ENCODE measurements around the gene CLIP2.
A peak's percentile ranks its signal among the peaks of the same experiment; 100 is the strongest.
"Not testable (repeated sequence)": the region's sequence is repeated elsewhere in the genome, so short reads cannot be mapped to it uniquely, and the experiment has no call there.

CLIP2 gene

DNA sequence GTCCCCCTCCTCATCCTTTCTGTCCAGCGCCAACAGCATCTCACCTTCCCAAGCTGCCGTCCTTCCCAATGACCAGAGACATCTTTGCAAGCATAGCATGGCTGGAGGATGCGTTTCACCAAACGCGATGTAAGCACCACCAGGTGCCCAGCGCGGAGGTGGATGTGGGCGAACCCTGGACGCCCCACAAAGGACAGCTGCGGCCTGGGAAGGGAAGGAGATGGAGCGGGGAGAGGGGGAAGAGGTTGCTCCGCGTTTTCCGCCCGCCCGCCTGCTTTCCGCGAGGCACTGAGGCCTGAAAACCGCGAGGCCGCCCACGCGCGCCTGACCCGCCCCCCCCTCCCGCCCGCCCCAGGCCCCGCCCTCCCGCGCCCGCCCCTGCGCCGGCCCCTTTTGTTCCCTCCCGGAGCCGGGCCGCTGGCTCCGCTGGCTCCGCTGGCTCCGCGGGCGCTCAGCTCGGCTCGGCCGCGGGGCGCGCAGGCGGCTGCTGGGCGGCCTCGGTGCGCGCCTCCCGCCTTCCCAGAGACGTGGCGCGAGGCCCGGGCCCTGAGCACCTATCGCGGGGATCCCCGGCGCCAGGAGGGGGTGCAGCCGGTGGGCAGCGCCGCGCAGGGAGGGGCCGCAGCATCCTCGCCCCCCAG, at the start of gene CLIP2:
CLIP2 (plus strand) TSS at position 390 of the 641 bp plus-strand sequence. CDS start 28,140 bp downstream, outside the sequence.
- peak within 1 kb of the TSS; percentile 82 for H3K4me3 ChIP-seq (ENCODE audit: low read length)
- no peaks in the 10 kb centered on the region for H3K36me3 ChIP-seq (ENCODE audit: control insufficient read depth, insufficient read depth, low read length)
- H3K4me1 ChIP-seq (ENCODE audit: control insufficient read depth, insufficient read depth, low read length), result peaks cover 2% of the 10 kb centered on the region
- H3K9ac ChIP-seq (ENCODE audit: low read length), result peak within 1 kb of the TSS; percentile 66
- H3K27ac ChIP-seq (ENCODE audit: low read depth, low read length), result peak within 1 kb of the TSS; percentile 64
- no peaks in the 10 kb centered on the region for H3K27me3 ChIP-seq (ENCODE audit: control insufficient read depth, insufficient read depth, low read length)

DNA sequence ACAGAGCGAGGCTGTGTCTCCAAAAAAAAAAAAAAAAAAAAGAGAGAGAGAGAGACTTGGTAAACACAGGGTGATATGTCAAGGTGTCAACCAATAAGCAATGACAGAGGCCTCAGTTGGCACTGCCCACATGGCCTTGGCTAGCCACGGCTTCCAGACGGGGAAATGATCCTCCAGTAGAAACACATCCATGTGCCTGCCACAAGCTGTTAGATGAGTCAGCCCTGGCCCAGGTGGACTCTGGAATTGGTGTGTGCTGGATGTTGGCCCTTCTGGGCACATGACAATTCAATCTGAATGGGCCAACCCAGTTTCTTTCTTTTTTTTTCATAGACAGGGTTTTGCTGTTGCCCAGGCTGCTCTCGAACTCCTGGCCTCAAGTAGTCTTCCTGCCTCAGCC, 48.7 kb upstream of the CLIP2 start:
- Histone ChIP-seq H3K4me1 (ENCODE audit: control insufficient read depth, insufficient read depth, low read length) (no peaks in the 10 kb centered on the region), H3K9ac (ENCODE audit: low read length) (no peak overlapping the region), H3K27me3 (ENCODE audit: control insufficient read depth, insufficient read depth, low read length) (no peaks in the 10 kb centered on the region), H3K36me3 (ENCODE audit: control insufficient read depth, insufficient read depth, low read length) (peaks cover 21% of the 10 kb centered on the region), H3K27ac (ENCODE audit: low read depth, low read length) (no peak overlapping the region), H3K4me3 (ENCODE audit: low read length) (no peak overlapping the region)

- Histone ChIP-seq H3K4me3 (ENCODE audit: low read length) (no peak overlapping the region), H3K4me1 (ENCODE audit: control insufficient read depth, insufficient read depth, low read length) (no peaks in the 10 kb centered on the region), H3K9ac (ENCODE audit: low read length) (no peak overlapping the region), H3K36me3 (ENCODE audit: control insufficient read depth, insufficient read depth, low read length) (peaks cover 21% of the 10 kb centered on the region), H3K27me3 (ENCODE audit: control insufficient read depth, insufficient read depth, low read length) (no peaks in the 10 kb centered on the region), H3K27ac (ENCODE audit: low read depth, low read length) (no peak overlapping the region)
Measured at GRCh38 chr7:74242122-74242443, 47.1 kb upstream of the CLIP2 start.

- H3K9ac ChIP-seq (ENCODE audit: low read length), result no peak overlapping the region
- peaks cover 7% of the 10 kb centered on the region for H3K36me3 ChIP-seq (ENCODE audit: control insufficient read depth, insufficient read depth, low read length)
- H3K27me3 ChIP-seq (ENCODE audit: control insufficient read depth, insufficient read depth, low read length), result no peaks in the 10 kb centered on the region
- no peak overlapping the region for H3K27ac ChIP-seq (ENCODE audit: low read depth, low read length)
- H3K4me1 ChIP-seq (ENCODE audit: control insufficient read depth, insufficient read depth, low read length), result no peaks in the 10 kb centered on the region
- no peak overlapping the region for H3K4me3 ChIP-seq (ENCODE audit: low read length)
Measured at GRCh38 chr7:74246497-74246896, 42.7 kb upstream of the CLIP2 start.

GRCh38 chr7:74248156-74248555, 41.1 kb upstream of the CLIP2 start:
- no peak overlapping the region for H3K4me3 ChIP-seq (ENCODE audit: low read length)

DNA sequence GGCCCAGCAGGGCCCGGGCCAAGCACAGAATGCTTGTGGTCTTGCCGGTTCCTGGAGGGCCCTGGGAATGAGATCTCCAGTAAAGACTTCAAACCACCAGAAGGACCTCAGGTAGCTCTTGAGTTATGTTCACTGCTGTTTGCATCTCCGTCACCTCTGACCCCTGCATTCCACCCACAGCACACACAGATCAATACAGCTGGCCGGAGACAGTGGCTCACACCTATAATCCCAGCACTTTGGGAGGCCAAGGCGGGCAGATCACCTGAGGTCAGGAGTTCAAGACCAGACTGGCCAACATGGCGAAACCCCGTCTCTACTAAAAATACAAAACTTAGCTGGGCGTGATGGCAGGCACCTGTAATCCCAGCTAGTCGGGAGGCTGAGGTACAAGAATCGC, 40.1 kb upstream of the CLIP2 start:
- not testable (repeated sequence) for H3K4me3 ChIP-seq (ENCODE audit: low read length); H3K27me3 ChIP-seq (ENCODE audit: control insufficient read depth, insufficient read depth, low read length); H3K27ac ChIP-seq (ENCODE audit: low read depth, low read length); H3K9ac ChIP-seq (ENCODE audit: low read length); H3K36me3 ChIP-seq (ENCODE audit: control insufficient read depth, insufficient read depth, low read length); H3K4me1 ChIP-seq (ENCODE audit: control insufficient read depth, insufficient read depth, low read length)

More at GRCh38 chr7:74248156-74248555, 41.1 kb upstream of the CLIP2 start:
- H3K36me3 ChIP-seq (ENCODE audit: control insufficient read depth, insufficient read depth, low read length), result peaks cover 2% of the 10 kb centered on the region
- H3K9ac ChIP-seq (ENCODE audit: low read length), result no peak overlapping the region
- H3K4me1 ChIP-seq (ENCODE audit: control insufficient read depth, insufficient read depth, low read length), result no peaks in the 10 kb centered on the region
- no peak overlapping the region for H3K27ac ChIP-seq (ENCODE audit: low read depth, low read length)
- no peaks in the 10 kb centered on the region for H3K27me3 ChIP-seq (ENCODE audit: control insufficient read depth, insufficient read depth, low read length)

- H3K27ac ChIP-seq (ENCODE audit: low read depth, low read length), result no peak overlapping the region
- H3K9ac ChIP-seq (ENCODE audit: low read length), result no peak overlapping the region
- no peaks in the 10 kb centered on the region for H3K27me3 ChIP-seq (ENCODE audit: control insufficient read depth, insufficient read depth, low read length)
- H3K36me3 ChIP-seq (ENCODE audit: control insufficient read depth, insufficient read depth, low read length), result peaks cover 2% of the 10 kb centered on the region
- no peaks in the 10 kb centered on the region for H3K4me1 ChIP-seq (ENCODE audit: control insufficient read depth, insufficient read depth, low read length)
- H3K4me3 ChIP-seq (ENCODE audit: low read length), result no peak overlapping the region
Measured at GRCh38 chr7:74252893-74253292, 36.3 kb upstream of the CLIP2 start.

GRCh38 chr7:74253331-74253730, 35.9 kb upstream of the CLIP2 start:
- peaks cover 2% of the 10 kb centered on the region for H3K36me3 ChIP-seq (ENCODE audit: control insufficient read depth, insufficient read depth, low read length)
- peak overlapping the region; percentile 92 for H3K4me3 ChIP-seq (ENCODE audit: low read length)
- no peak overlapping the region for H3K27ac ChIP-seq (ENCODE audit: low read depth, low read length)
- H3K27me3 ChIP-seq (ENCODE audit: control insufficient read depth, insufficient read depth, low read length), result no peaks in the 10 kb centered on the region
- H3K9ac ChIP-seq (ENCODE audit: low read length), result no peak overlapping the region
- H3K4me1 ChIP-seq (ENCODE audit: control insufficient read depth, insufficient read depth, low read length), result no peaks in the 10 kb centered on the region

GRCh38 chr7:74253835-74254128, 35.4 kb upstream of the CLIP2 start:
- Histone ChIP-seq H3K27me3 (ENCODE audit: control insufficient read depth, insufficient read depth, low read length) (no peaks in the 10 kb centered on the region), H3K9ac (ENCODE audit: low read length) (peak overlapping the region; percentile 61), H3K4me3 (ENCODE audit: low read length) (peak overlapping the region; percentile 92), H3K27ac (ENCODE audit: low read depth, low read length) (peak overlapping the region; percentile 93), H3K36me3 (ENCODE audit: control insufficient read depth, insufficient read depth, low read length) (peaks cover 2% of the 10 kb centered on the region), H3K4me1 (ENCODE audit: control insufficient read depth, insufficient read depth, low read length) (no peaks in the 10 kb centered on the region)

DNA sequence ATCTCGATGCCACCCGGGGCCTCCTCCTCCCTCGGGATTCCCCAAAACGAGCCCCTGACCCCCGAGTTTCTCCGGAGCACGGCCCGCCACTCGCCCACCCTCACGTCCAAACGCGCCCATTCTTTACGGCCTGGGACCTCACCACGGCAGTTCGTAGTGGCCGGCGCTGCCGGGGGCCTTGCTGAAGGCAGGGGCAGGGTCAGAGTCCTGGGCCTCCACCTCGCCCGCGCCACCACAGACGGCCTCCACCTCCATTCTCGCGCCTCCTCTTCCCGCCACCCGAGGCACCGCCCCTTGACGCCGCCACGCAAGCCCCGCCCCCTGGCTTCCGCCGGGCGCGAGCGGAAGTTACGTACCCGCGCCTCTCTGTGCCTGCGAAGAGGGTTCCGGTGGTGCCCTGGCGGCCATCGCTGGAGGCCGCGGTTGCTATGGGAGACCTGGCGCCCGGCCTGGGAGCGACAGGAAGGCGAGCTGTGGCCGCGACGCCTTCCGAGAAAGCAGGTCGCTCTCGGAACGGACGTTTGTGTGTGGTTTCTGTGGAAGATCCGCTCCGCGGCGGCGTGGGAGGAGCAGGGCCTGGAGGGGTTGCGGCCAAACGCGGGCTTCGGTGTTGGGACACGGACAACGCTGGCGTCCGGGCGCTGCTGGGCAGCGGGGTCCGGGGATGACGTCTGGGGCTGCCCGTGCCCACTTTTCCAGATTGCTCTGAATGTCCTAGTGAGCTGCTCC, 34.9 kb upstream of the CLIP2 start, which contains the start of gene RFC2:
RFC2 (minus strand) TSS at position 271 of the 729 bp plus-strand sequence; CDS start at position 255, 16 bp downstream.
- H3K4me1 ChIP-seq (ENCODE audit: control insufficient read depth, insufficient read depth, low read length), result no peaks in the 10 kb centered on the region
- peak within 1 kb of the TSS; percentile 94 for H3K4me3 ChIP-seq (ENCODE audit: low read length)
- H3K27ac ChIP-seq (ENCODE audit: low read depth, low read length), result peak within 1 kb of the TSS; percentile 93
- no peaks in the 10 kb centered on the region for H3K27me3 ChIP-seq (ENCODE audit: control insufficient read depth, insufficient read depth, low read length)
- H3K9ac ChIP-seq (ENCODE audit: low read length), result peak within 1 kb of the TSS; percentile 94
- H3K36me3 ChIP-seq (ENCODE audit: control insufficient read depth, insufficient read depth, low read length), result peaks cover 2% of the 10 kb centered on the region

- peak overlapping the region; percentile 94 for H3K4me3 ChIP-seq (ENCODE audit: low read length)
- H3K36me3 ChIP-seq (ENCODE audit: control insufficient read depth, insufficient read depth, low read length), result peaks cover 2% of the 10 kb centered on the region
- H3K9ac ChIP-seq (ENCODE audit: low read length), result peak overlapping the region; percentile 94
- H3K27me3 ChIP-seq (ENCODE audit: control insufficient read depth, insufficient read depth, low read length), result no peaks in the 10 kb centered on the region
- H3K4me1 ChIP-seq (ENCODE audit: control insufficient read depth, insufficient read depth, low read length), result no peaks in the 10 kb centered on the region
- peak overlapping the region; percentile 93 for H3K27ac ChIP-seq (ENCODE audit: low read depth, low read length)
Measured at GRCh38 chr7:74254858-74255379, 34.3 kb upstream of the CLIP2 start.

GRCh38 chr7:74255461-74255860, 33.7 kb upstream of the CLIP2 start:
- H3K27me3 ChIP-seq (ENCODE audit: control insufficient read depth, insufficient read depth, low read length); H3K4me1 ChIP-seq (ENCODE audit: control insufficient read depth, insufficient read depth, low read length); H3K36me3 ChIP-seq (ENCODE audit: control insufficient read depth, insufficient read depth, low read length); H3K9ac ChIP-seq (ENCODE audit: low read length): not testable (repeated sequence)
- peak overlapping the region; percentile 93 for H3K27ac ChIP-seq (ENCODE audit: low read depth, low read length)
- H3K4me3 ChIP-seq (ENCODE audit: low read length), result peak overlapping the region; percentile 94

All from rectal smooth muscle tissue (tissue), 1 donor.